SK-N-SH (cell line): Measurements from ENCODE around the gene MAGEA1.

ENCODE experiments used
- FOXM1 ChIP-seq: IDR thresholded peaks from 2 replicates; pipeline ENCODE4 v1.4.0; 2012; ENCODE audit warnings: low read depth, mild to moderate bottlenecking
- GABPA ChIP-seq: IDR thresholded peaks from 2 replicates; pipeline ENCODE4 v1.4.0; 2012; ENCODE audit warnings: low read depth, mild to moderate bottlenecking
- RAD21 ChIP-seq: IDR thresholded peaks from 2 replicates; pipeline ENCODE4 v1.6.1; 2012; ENCODE audit warnings: mild to moderate bottlenecking, low read length
- RFX5 ChIP-seq: IDR thresholded peaks from 2 replicates; pipeline ENCODE4 v1.6.1; 2012; ENCODE audit warnings: mild to moderate bottlenecking, improper control_type of control experiment, low read length
- TF ChIP-seq, protein P1 (sequence below): IDR thresholded peaks from 2 replicates; pipeline ENCODE4 v1.4.0; 2012; ENCODE audit warnings: low read depth

DNA sequence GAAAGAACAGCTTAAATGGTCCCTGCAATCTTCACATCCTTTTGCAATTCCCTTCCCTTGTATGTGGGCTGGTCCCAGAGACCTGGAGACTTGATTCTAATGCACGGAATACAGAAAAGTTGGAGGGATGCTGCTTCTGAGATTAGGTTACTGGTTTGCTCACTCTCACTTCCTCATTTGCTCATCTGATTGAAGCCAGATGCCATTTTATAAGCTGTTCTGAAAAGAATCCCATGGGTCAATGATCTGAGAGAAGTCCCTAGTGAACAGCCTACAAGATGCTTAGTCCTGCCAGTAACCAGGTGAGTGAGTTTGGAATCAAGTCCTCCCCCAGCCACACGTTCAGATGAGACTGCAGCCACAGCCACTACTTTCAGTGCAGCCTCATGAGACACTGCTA, 35.9 kb downstream of the MAGEA1 start:
- no peak for TF ChIP-seq RAD21
- TF ChIP-seq FOXM1, result no peak
- TF ChIP-seq RFX5, result no peak
- TF ChIP-seq, protein P1, sequence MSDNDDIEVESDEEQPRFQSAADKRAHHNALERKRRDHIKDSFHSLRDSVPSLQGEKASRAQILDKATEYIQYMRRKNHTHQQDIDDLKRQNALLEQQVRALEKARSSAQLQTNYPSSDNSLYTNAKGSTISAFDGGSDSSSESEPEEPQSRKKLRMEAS, result no peak
- TF ChIP-seq GABPA, result no peak
